ENCODE measurements around the gene INAFM2. TPM values are rescaled to one million over a fixed set of nuclear protein-coding genes. Genes with fewer than 3 reads are reported as not detected.

The INAFM2 gene
- total RNA-seq, 5 donors from 2014 or later (not counting 1 experiment from before 2014, with no cell fraction given) = 5.5 to 10.9 (median 6.4) TPM

GRCh38 chr15:40346579-40347558 is 23.4 kb downstream of the INAFM2 start:
- Histone ChIP-seq H3K4me3 (ENCODE audit: control insufficient read depth in 1 of 2, extremely low read depth in 1 of 2, low read length in 1 of 2) (no peak overlapping the region), H3K4me1 (ENCODE audit: control insufficient read depth in 1 of 2, extremely low read depth in 1 of 2, insufficient read depth in 2 of 2, low read length in 2 of 2) (peaks cover 0 to 7% of the 10 kb centered on the region in 2 experiments), H3K27ac (ENCODE audit: low read length) (no peak overlapping the region), H3K27me3 (replicated peaks in 1 of 2; ENCODE audit: control insufficient read depth in 2 of 2, extremely low read depth in 1 of 2, insufficient read depth in 2 of 2, low read length in 1 of 2) (peaks cover 0 to 18% of the 10 kb centered on the region in 2 experiments), H3K36me3 (ENCODE audit: control insufficient read depth in 2 of 2, extremely low read depth in 1 of 2, insufficient read depth in 1 of 2, low read length in 1 of 2) (no peaks in the 10 kb centered on the region), H3K9me3 (no peaks in the 10 kb centered on the region)
- Mint-ChIP-seq H3K9me3 (no peaks in the 10 kb centered on the region), H3K4me3 (no peak overlapping the region), H3K27me3 (no peaks in the 10 kb centered on the region), H3K27ac (peak overlapping the region in 1 of 2 donors; percentile 15), H3K4me1 (peaks cover 0 to 6% (median 0%) of the 10 kb centered on the region in 3 donors), H3K36me3 (no peaks in the 10 kb centered on the region)
- ChIA-PET POLR2A (no interaction called here), CTCF (interaction anchor here in 1 of 2 donors (0.8 to 1.6 kb wide), 2 partner anchors 8 to 9 kb away, joined by 3 to 5 read pairs; no protein-coding TSS in a partner anchor)
- DNase-seq (no peak), ATAC-seq (replicated peaks in 1 of 4) (no peak)
- WGBS (ENCODE audit: insufficient coverage) = 89% methylated on average over 15 of the region's 15 CpGs

GRCh38 chr15:40347559-40348473 is 24.3 kb downstream of the INAFM2 start:
- H3K4me3 Mint-ChIP-seq = no peak overlapping the region
- CTCF ChIA-PET = interaction anchor here in 1 of 2 donors (0.6 kb wide), 1 partner anchor 74 kb away, joined by 3 read pairs; no protein-coding TSS in a partner anchor
- no peaks in the 10 kb centered on the region for H3K27me3 Mint-ChIP-seq
- POLR2A ChIA-PET = no interaction called here
- DNase-seq = no peak
- 92% methylated on average over 11 of the region's 11 CpGs for WGBS (ENCODE audit: insufficient coverage)
- H3K27ac ChIP-seq (ENCODE audit: low read length) = no peak overlapping the region
- no peaks in the 10 kb centered on the region for H3K36me3 Mint-ChIP-seq
- peaks cover 0 to 18% of the 10 kb centered on the region in 2 experiments for H3K27me3 ChIP-seq (replicated peaks in 1 of 2; ENCODE audit: control insufficient read depth in 2 of 2, extremely low read depth in 1 of 2, insufficient read depth in 2 of 2, low read length in 1 of 2)
- no peaks in the 10 kb centered on the region for H3K9me3 Mint-ChIP-seq
- H3K4me1 Mint-ChIP-seq = peaks cover 0 to 6% (median 0%) of the 10 kb centered on the region in 3 donors
- no peaks in the 10 kb centered on the region for H3K9me3 ChIP-seq
- H3K4me1 ChIP-seq (ENCODE audit: control insufficient read depth in 1 of 2, extremely low read depth in 1 of 2, insufficient read depth in 2 of 2, low read length in 2 of 2) = peaks cover 0 to 7% of the 10 kb centered on the region in 2 experiments
- no peak overlapping the region for H3K4me3 ChIP-seq (ENCODE audit: control insufficient read depth in 1 of 2, extremely low read depth in 1 of 2, low read length in 1 of 2)
- no peaks in the 10 kb centered on the region for H3K36me3 ChIP-seq (ENCODE audit: control insufficient read depth in 2 of 2, extremely low read depth in 1 of 2, insufficient read depth in 1 of 2, low read length in 1 of 2)
- no peak for ATAC-seq (replicated peaks in 1 of 4)
- no peak overlapping the region for H3K27ac Mint-ChIP-seq

GRCh38 chr15:40348474-40348870 is 25.0 kb downstream of the INAFM2 start:
- WGBS (ENCODE audit: insufficient coverage) = 74% methylated on average over 5 of the region's 5 CpGs
- ChIA-PET POLR2A (no interaction called here), CTCF (interaction anchor here in 1 of 2 donors (0.6 kb wide), 1 partner anchor 74 kb away, joined by 3 read pairs; no protein-coding TSS in a partner anchor)
- Mint-ChIP-seq H3K27ac (no peak overlapping the region), H3K36me3 (no peaks in the 10 kb centered on the region), H3K27me3 (no peaks in the 10 kb centered on the region), H3K4me3 (no peak overlapping the region), H3K4me1 (peaks cover 0 to 6% (median 0%) of the 10 kb centered on the region in 3 donors), H3K9me3 (no peaks in the 10 kb centered on the region)
- Histone ChIP-seq H3K4me3 (ENCODE audit: control insufficient read depth in 1 of 2, extremely low read depth in 1 of 2, low read length in 1 of 2) (no peak overlapping the region), H3K4me1 (ENCODE audit: control insufficient read depth in 1 of 2, extremely low read depth in 1 of 2, insufficient read depth in 2 of 2, low read length in 2 of 2) (peaks cover 0 to 7% of the 10 kb centered on the region in 2 experiments), H3K9me3 (no peaks in the 10 kb centered on the region), H3K27me3 (replicated peaks in 1 of 2; ENCODE audit: control insufficient read depth in 2 of 2, extremely low read depth in 1 of 2, insufficient read depth in 2 of 2, low read length in 1 of 2) (peaks cover 0 to 20% of the 10 kb centered on the region in 2 experiments), H3K36me3 (ENCODE audit: control insufficient read depth in 2 of 2, extremely low read depth in 1 of 2, insufficient read depth in 1 of 2, low read length in 1 of 2) (no peaks in the 10 kb centered on the region), H3K27ac (ENCODE audit: low read length) (no peak overlapping the region)
- no peak for DNase-seq
- no peak for ATAC-seq (replicated peaks in 1 of 4)

- H3K27ac Mint-ChIP-seq = no peak overlapping the region
- no peak overlapping the region for H3K4me3 ChIP-seq (ENCODE audit: control insufficient read depth in 1 of 2, extremely low read depth in 1 of 2, low read length in 1 of 2)
- ChIA-PET CTCF (interaction anchor here in 1 of 2 donors (0.6 kb wide), 1 partner anchor 14 kb away, joined by 3 read pairs; no protein-coding TSS in a partner anchor), POLR2A (no interaction called here)
- DNase-seq (no peak), ATAC-seq (replicated peaks in 1 of 4) (no peak)
- H3K4me3 Mint-ChIP-seq = no peak overlapping the region
- no peaks in the 10 kb centered on the region for H3K9me3 ChIP-seq
- 92% methylated on average over 2 of the region's 5 CpGs for WGBS (ENCODE audit: insufficient coverage)
- peaks cover 0 to 7% of the 10 kb centered on the region in 2 experiments for H3K4me1 ChIP-seq (ENCODE audit: control insufficient read depth in 1 of 2, extremely low read depth in 1 of 2, insufficient read depth in 2 of 2, low read length in 2 of 2)
- H3K27me3 Mint-ChIP-seq = peaks cover 0 to 5% of the 10 kb centered on the region in 2 donors
- H3K27me3 ChIP-seq (replicated peaks in 1 of 2; ENCODE audit: control insufficient read depth in 2 of 2, extremely low read depth in 1 of 2, insufficient read depth in 2 of 2, low read length in 1 of 2) = peaks cover 0 to 16% of the 10 kb centered on the region in 2 experiments
- no peaks in the 10 kb centered on the region for H3K9me3 Mint-ChIP-seq
- H3K27ac ChIP-seq (ENCODE audit: low read length) = no peak overlapping the region
- H3K36me3 Mint-ChIP-seq = no peaks in the 10 kb centered on the region
- no peaks in the 10 kb centered on the region for H3K36me3 ChIP-seq (ENCODE audit: control insufficient read depth in 2 of 2, extremely low read depth in 1 of 2, insufficient read depth in 1 of 2, low read length in 1 of 2)
- peaks cover 0 to 6% (median 0%) of the 10 kb centered on the region in 3 donors for H3K4me1 Mint-ChIP-seq
Measured at GRCh38 chr15:40349163-40349562, 25.7 kb downstream of the INAFM2 start.

- WGBS (ENCODE audit: insufficient coverage) = 81% methylated on average over 3 of the region's 7 CpGs
- H3K27ac ChIP-seq (ENCODE audit: low read length) = no peak overlapping the region
- H3K9me3 ChIP-seq = no peaks in the 10 kb centered on the region
- no peak overlapping the region for H3K4me3 Mint-ChIP-seq
- peaks cover 0 to 16% of the 10 kb centered on the region in 2 donors for H3K27me3 Mint-ChIP-seq
- peaks cover 0 to 15% of the 10 kb centered on the region in 2 experiments for H3K27me3 ChIP-seq (replicated peaks in 1 of 2; ENCODE audit: control insufficient read depth in 2 of 2, extremely low read depth in 1 of 2, insufficient read depth in 2 of 2, low read length in 1 of 2)
- no peak overlapping the region for H3K27ac Mint-ChIP-seq
- no peaks in the 10 kb centered on the region for H3K36me3 Mint-ChIP-seq
- H3K36me3 ChIP-seq (ENCODE audit: control insufficient read depth in 2 of 2, extremely low read depth in 1 of 2, insufficient read depth in 1 of 2, low read length in 1 of 2) = no peaks in the 10 kb centered on the region
- DNase-seq (no peak), ATAC-seq (replicated peaks in 1 of 4) (no peak)
- H3K4me1 ChIP-seq (ENCODE audit: control insufficient read depth in 1 of 2, extremely low read depth in 1 of 2, insufficient read depth in 2 of 2, low read length in 2 of 2) = peaks cover 0 to 4% of the 10 kb centered on the region in 2 experiments
- ChIA-PET CTCF (interaction anchor here (0.7 to 1.9 kb wide), 2 partner anchors 14 to 31 kb away, joined by 3 to 9 read pairs; no protein-coding TSS in a partner anchor), POLR2A (no interaction called here)
- no peak overlapping the region for H3K4me3 ChIP-seq (ENCODE audit: control insufficient read depth in 1 of 2, extremely low read depth in 1 of 2, low read length in 1 of 2)
- H3K4me1 Mint-ChIP-seq = peaks cover 2 to 3% (median 3%) of the 10 kb centered on the region in 3 donors
- H3K9me3 Mint-ChIP-seq = no peaks in the 10 kb centered on the region
Measured at GRCh38 chr15:40352281-40352901, 28.9 kb downstream of the INAFM2 start.

Data from T-cell (primary cell).